Osteocyte (in vitro differentiated cells): Measurements from ENCODE around the gene CDX2. TPM values are rescaled to one million over a fixed set of nuclear protein-coding genes. Genes with fewer than 3 reads are reported as not detected.
A peak's percentile ranks its signal among the peaks of the same experiment; 100 is the strongest.

Experiments used
- DNase-seq: peaks from one replicate; pipeline ENCODE4 v3.0.0; 2021; ENCODE audit warnings: mixed read lengths; ENCODE audit not compliant: unreplicated experiment; ENCODE audit errors: extremely low spot score
- H3K27ac Mint-ChIP-seq: one replicate; pipeline ENCODE4 v1.8.0; 2021; ENCODE audit warnings: mild to moderate bottlenecking, mixed read lengths; ENCODE audit not compliant: unreplicated experiment
- H3K27me3 Mint-ChIP-seq: one replicate; pipeline ENCODE4 v1.8.0; 2021; ENCODE audit warnings: mixed read lengths; ENCODE audit not compliant: unreplicated experiment
- H3K36me3 Mint-ChIP-seq: one replicate; pipeline ENCODE4 v1.8.0; 2021; ENCODE audit warnings: mixed read lengths; ENCODE audit not compliant: unreplicated experiment
- H3K4me1 Mint-ChIP-seq: one replicate; pipeline ENCODE4 v1.8.0; 2021; ENCODE audit warnings: mixed read lengths; ENCODE audit not compliant: unreplicated experiment
- H3K4me3 Mint-ChIP-seq: one replicate; pipeline ENCODE4 v1.8.0; 2021; ENCODE audit warnings: mild to moderate bottlenecking, moderate library complexity, mixed read lengths; ENCODE audit not compliant: unreplicated experiment
- H3K9me3 Mint-ChIP-seq: one replicate; pipeline ENCODE4 v1.8.0; 2021; ENCODE audit warnings: mixed read lengths; ENCODE audit not compliant: unreplicated experiment
- total RNA-seq: library from RNA; stranded (reverse); gene quantifications from 2 replicates; pipeline ENCODE4 v1.2.1, GENCODE V29; 2021
- TF ChIP-seq, protein P1 (sequence below): fragments of 200-600 bp; sonication (generic); IDR thresholded peaks from 2 replicates; pipeline ENCODE4 v1.5.0; 2021; ENCODE audit warnings: antibody characterized with exemption, mild to moderate bottlenecking, moderate library complexity

Gene CDX2
- total RNA-seq, 1 donor from 2014 or later = not detected

DNA sequence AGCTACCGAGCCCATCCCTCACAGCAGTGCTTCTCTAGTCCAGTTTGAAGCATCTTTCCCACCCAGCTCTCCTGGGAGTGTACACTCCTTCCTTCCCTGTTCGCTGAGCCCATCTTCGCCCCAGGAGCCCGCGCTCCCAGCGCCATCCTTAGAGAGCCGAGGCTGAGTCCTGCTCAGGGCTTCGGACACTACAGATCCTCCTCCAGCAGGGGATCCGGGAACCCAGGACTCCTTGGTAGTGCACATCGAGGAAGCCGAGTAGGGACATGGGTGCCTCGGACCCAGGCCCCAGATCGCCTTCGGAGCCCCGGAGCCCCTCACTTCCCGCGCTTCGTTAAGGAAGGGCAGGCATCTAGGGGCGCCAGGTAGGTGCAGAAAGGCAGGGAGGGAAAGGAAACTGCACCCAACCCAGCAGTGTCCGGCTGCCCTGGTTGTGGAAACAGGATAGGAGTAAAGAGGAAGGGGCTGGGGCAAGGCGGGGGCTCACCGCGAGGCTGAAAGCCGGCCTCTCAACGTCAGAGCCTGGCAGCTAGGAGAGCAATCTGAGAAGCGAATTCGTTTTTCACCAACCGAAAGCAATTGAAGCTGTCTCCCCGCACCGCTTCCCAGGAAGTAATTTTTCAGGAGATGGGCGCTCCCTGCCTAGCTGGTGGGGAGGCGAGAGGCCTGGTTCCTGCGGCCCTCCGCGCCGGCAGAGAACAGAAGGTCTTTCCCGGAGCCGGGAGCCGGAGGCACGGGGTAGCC lies 48.3 kb downstream of the CDX2 start:
- no peak for DNase-seq
- Mint-ChIP-seq H3K36me3 (no peaks in the 10 kb centered on the region), H3K27me3 (peaks cover 81% of the 10 kb centered on the region), H3K4me1 (peaks cover 19% of the 10 kb centered on the region), H3K27ac (no peak overlapping the region), H3K9me3 (no peaks in the 10 kb centered on the region), H3K4me3 (peak overlapping the region; percentile 68)
- TF ChIP-seq, protein P1, sequence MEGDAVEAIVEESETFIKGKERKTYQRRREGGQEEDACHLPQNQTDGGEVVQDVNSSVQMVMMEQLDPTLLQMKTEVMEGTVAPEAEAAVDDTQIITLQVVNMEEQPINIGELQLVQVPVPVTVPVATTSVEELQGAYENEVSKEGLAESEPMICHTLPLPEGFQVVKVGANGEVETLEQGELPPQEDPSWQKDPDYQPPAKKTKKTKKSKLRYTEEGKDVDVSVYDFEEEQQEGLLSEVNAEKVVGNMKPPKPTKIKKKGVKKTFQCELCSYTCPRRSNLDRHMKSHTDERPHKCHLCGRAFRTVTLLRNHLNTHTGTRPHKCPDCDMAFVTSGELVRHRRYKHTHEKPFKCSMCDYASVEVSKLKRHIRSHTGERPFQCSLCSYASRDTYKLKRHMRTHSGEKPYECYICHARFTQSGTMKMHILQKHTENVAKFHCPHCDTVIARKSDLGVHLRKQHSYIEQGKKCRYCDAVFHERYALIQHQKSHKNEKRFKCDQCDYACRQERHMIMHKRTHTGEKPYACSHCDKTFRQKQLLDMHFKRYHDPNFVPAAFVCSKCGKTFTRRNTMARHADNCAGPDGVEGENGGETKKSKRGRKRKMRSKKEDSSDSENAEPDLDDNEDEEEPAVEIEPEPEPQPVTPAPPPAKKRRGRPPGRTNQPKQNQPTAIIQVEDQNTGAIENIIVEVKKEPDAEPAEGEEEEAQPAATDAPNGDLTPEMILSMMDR = no peak

DNA sequence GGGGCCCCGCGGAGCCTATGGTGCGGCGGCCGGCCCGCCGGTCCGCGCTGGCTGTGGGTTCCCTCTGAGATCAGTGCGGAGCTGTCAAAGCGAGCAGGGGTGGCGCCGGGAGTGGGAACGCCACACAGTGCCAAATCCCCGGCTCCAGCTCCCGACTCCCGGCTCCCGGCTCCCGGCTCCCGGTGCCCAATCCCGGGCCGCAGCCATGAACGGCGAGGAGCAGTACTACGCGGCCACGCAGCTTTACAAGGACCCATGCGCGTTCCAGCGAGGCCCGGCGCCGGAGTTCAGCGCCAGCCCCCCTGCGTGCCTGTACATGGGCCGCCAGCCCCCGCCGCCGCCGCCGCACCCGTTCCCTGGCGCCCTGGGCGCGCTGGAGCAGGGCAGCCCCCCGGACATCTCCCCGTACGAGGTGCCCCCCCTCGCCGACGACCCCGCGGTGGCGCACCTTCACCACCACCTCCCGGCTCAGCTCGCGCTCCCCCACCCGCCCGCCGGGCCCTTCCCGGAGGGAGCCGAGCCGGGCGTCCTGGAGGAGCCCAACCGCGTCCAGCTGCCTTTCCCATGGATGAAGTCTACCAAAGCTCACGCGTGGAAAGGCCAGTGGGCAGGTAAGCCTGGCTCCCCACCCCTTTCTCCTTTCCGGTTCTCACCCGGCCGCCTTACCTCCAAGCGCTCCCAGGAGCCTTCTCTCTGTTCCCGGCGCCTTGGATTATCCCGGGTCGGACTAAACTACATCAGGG lies 49.0 kb downstream of the CDX2 start, which contains the start of gene PDX1:
Gene PDX1 (plus strand): TSS at position 67 of the 743 bp plus-strand sequence. CDS start 139 bp downstream, at position 206.
- TF ChIP-seq, protein P1 = no peak
- no peak for DNase-seq
- Mint-ChIP-seq H3K9me3 (no peaks in the 10 kb centered on the region), H3K36me3 (no peaks in the 10 kb centered on the region), H3K27ac (no peak within 1 kb of the TSS), H3K4me1 (peaks cover 19% of the 10 kb centered on the region), H3K27me3 (peaks cover 82% of the 10 kb centered on the region), H3K4me3 (peak within 1 kb of the TSS; percentile 68)

DNA sequence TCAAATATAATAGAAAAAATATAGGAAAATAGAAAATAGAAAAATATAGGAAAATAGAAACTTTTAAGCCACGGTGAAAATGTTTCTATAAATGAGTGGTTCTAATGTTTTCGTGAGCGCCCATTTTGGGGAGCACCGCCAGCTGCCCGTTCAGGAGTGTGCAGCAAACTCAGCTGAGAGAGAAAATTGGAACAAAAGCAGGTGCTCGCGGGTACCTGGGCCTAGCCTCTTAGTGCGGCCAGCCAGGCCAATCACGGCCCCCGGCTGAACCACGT lies 49.5 kb downstream of the CDX2 start:
- Mint-ChIP-seq H3K4me1 (peaks cover 19% of the 10 kb centered on the region), H3K36me3 (no peaks in the 10 kb centered on the region), H3K9me3 (no peaks in the 10 kb centered on the region), H3K27me3 (peaks cover 80% of the 10 kb centered on the region), H3K4me3 (peak overlapping the region; percentile 18), H3K27ac (no peak overlapping the region)
- TF ChIP-seq, protein P1 = no peak
- no peak for DNase-seq

DNA sequence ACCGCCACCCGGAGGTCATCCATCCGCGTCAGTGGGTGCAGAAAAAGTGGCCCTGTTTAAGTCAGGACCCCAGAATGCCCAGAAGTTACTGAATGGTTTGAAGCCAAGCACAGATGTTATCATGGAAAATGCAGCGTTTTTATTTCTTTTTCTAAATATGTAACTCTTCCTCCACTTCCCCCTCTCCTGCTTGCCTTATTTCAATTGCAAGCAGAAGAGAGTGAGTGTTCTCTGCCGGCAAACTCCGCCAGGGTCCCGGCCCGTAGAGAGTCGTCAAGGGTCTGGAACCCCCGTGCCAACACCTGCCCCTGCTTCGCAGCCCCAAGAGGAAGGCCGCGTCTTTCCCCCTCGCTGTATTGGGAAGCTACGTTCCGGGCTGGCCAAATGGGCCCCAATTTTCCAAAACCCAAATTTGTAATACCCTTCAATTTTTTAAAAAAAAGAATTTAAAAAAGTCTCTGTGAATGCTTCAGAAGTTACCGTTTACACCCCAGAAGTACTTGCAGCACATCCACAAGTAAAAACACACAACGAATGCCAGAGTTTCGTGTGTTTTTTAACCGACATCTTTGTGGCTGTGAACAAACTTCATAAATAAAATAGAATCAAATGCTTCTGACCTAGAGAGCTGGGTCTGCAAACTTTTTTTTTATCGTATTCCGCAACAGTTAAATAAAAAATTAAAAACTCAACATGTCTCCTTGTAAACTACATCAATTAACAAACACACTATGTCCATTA lies 50.0 kb downstream of the CDX2 start:
- H3K36me3 Mint-ChIP-seq = no peaks in the 10 kb centered on the region
- H3K4me1 Mint-ChIP-seq = peaks cover 18% of the 10 kb centered on the region
- H3K4me3 Mint-ChIP-seq = no peak overlapping the region
- no peaks in the 10 kb centered on the region for H3K9me3 Mint-ChIP-seq
- H3K27me3 Mint-ChIP-seq = peaks cover 79% of the 10 kb centered on the region
- no peak overlapping the region for H3K27ac Mint-ChIP-seq
- TF ChIP-seq, protein P1 = no peak
- DNase-seq = no peak
